Ovary (tissue), 9 donors: Measurements from ENCODE around the gene INPP5B. TPM values are rescaled to one million over a fixed set of nuclear protein-coding genes. Genes with fewer than 3 reads are reported as not detected.
A peak's percentile ranks its signal among the peaks of the same experiment; 100 is the strongest.
"Not testable (repeated sequence)": the region's sequence is repeated elsewhere in the genome, so short reads cannot be mapped to it uniquely, and the experiment has no call there.

ENCODE experiments used
- DNase-seq, 5 donors: peaks; one replicate each; pipeline ENCODE4 v3.0.0-alpha.2; 2019 to 2020
- H3K27ac ChIP-seq, 2 donors: fragments of 200-600 bp; one replicate each; pipeline versions ENCODE4 v1.5.1 to v1.8.0; 2019 to 2022
- H3K27me3 ChIP-seq: fragments of 200-600 bp; one replicate; pipeline ENCODE4 v1.8.0; 2022
- H3K36me3 ChIP-seq: fragments of 200-600 bp; sonication (generic); one replicate; pipeline ENCODE4 v1.5.1; 2019
- H3K4me1 ChIP-seq: one replicate; pipeline ENCODE4 v1.8.1; 2013; ENCODE audit warnings: mild to moderate bottlenecking, moderate library complexity; ENCODE audit not compliant: insufficient read depth
- H3K4me3 ChIP-seq: fragments of 200-600 bp; sonication (generic); one replicate; pipeline ENCODE4 v1.5.1; 2017
- H3K9me3 ChIP-seq, 2 donors: fragments of 200-600 bp in 1 of 2; sonication (generic) in 1 of 2; one replicate each; pipeline versions ENCODE4 v1.5.1 to v1.8.1; 2013 to 2019; ENCODE audit warnings: mild to moderate bottlenecking in 1 of 2, moderate library complexity in 1 of 2
- EP300 ChIP-seq: sonication (generic); formaldehyde crosslinking; IDR thresholded peaks from one replicate; pipeline ENCODE4 v1.6.1; 2017; ENCODE audit warnings: antibody characterized with exemption
- POLR2A ChIP-seq: fragments of 450-650 bp; IDR thresholded peaks from one replicate; pipeline ENCODE4 v1.6.1; 2017; ENCODE audit warnings: antibody characterized with exemption, mild to moderate bottlenecking, moderate library complexity
- WGBS, 3 donors: extraction: QIAGEN DNeasy Blood & Tissue Kit in 1 of 3; methylation state at CpG; one replicate each; pipeline versions ENCODE4 v1.1.5 to v1.1.7; 2013 to 2017; 5-methylcytosine and 5-hydroxymethylcytosine counted together
- intact Hi-C, 4 donors: fragments of 100-400 bp; cut with DNase I; formaldehyde crosslinking; loops; one replicate each; pipeline versions ENCODE4 v1.11.0 to v1.15.1; 2022 to 2023
- polyA plus RNA-seq, 2 donors: library from polyadenylated mRNA; stranded (reverse); fragments of 200-250 nt in 1 of 2; fragments of 350-450 nt in 1 of 2; fragmentation: Illumina TruSeq in 1 of 2; extraction: RNeasy Lipid Tissue Mini Kit (QIAGEN cat#74804) in 1 of 2; gene quantifications; one replicate each; pipeline ENCODE4 v1.2.3, GENCODE V29; 2013 to 2014
- total RNA-seq, 7 donors: library from RNA; depleted of rRNA in 2 of 7; stranded (reverse); fragments of >200 nt in 2 of 7; fragmentation: NEBNext Ultra II Directional in 3 of 7; extraction: Animal tissue kit (Norgen Biotek cat#: 25700) in 3 of 7; gene quantifications; one replicate each; pipeline versions ENCODE4 v1.1.0 to v1.2.4, GENCODE V29; 2016 to 2023
- TF ChIP-seq, protein P1 (sequence below), 3 donors: fragments of 450-650 bp in 2 of 3; fragments of 200-600 bp in 1 of 3; IDR thresholded peaks; one replicate each; pipeline versions ENCODE4 v1.5.1 to v1.8.0; 2016 to 2022; ENCODE audit warnings: antibody characterized with exemption in 3 of 3, mild to moderate bottlenecking in 1 of 3
- donor health status: DM: no; HTN: no; CAD: no; lungs with moderate emphysema.
- donor health status: DM: no; HTN: no; CAD: no.
- donor health status: Bipolar disorder and iron deficiency.
- donor health status: DM: yes; HTN: yes; CAD: no.
- donor health status: DM: no; HTN: no; CAD: no.
- donor health status: DM: yes; HTN: yes; CAD: no.

INPP5B gene
- total and polyA plus RNA-seq, 9 donors: 23.2 to 68.5 (median 33.5) TPM

DNA sequence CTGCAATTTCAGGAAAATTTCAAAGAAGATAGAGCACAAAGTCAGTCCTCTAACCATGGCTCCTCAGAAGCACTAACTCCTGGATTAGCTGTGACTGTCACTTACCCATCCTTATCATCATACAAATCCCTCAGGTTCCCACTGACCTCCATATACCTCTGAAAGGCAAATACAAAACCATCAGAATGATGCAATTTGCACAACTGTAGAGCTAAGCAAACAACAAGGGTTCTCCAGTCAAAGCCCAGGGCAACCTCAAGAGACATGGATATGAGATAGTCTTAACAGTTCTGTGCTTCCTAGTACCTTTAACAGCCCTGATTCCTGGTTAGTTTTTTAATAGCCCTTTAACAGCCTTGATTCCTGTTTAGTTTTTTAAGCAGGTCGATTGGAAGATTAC, 40.8 kb upstream of the INPP5B start:
- Histone ChIP-seq H3K4me1 (peaks cover 3% of the 10 kb centered on the region), H3K36me3 (no peaks in the 10 kb centered on the region), H3K27me3 (no peaks in the 10 kb centered on the region), H3K4me3 (no peak overlapping the region), H3K27ac (no peak overlapping the region), H3K9me3 (no peaks in the 10 kb centered on the region)
- no peak for DNase-seq
- intact Hi-C loops: loop anchor here in 1 of 4 donors (5.0 kb wide), 1 partner anchor 40 kb away; no protein-coding TSS in a partner anchor
- TF ChIP-seq EP300 (no peak), POLR2A (no peak)
- TF ChIP-seq, protein P1, sequence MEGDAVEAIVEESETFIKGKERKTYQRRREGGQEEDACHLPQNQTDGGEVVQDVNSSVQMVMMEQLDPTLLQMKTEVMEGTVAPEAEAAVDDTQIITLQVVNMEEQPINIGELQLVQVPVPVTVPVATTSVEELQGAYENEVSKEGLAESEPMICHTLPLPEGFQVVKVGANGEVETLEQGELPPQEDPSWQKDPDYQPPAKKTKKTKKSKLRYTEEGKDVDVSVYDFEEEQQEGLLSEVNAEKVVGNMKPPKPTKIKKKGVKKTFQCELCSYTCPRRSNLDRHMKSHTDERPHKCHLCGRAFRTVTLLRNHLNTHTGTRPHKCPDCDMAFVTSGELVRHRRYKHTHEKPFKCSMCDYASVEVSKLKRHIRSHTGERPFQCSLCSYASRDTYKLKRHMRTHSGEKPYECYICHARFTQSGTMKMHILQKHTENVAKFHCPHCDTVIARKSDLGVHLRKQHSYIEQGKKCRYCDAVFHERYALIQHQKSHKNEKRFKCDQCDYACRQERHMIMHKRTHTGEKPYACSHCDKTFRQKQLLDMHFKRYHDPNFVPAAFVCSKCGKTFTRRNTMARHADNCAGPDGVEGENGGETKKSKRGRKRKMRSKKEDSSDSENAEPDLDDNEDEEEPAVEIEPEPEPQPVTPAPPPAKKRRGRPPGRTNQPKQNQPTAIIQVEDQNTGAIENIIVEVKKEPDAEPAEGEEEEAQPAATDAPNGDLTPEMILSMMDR (IDR thresholded peaks at IDR 0.05): no peak
- 43 to 54% (median 53%) methylated on average over 1 of the region's 1 CpG for WGBS, 3 donors

DNA sequence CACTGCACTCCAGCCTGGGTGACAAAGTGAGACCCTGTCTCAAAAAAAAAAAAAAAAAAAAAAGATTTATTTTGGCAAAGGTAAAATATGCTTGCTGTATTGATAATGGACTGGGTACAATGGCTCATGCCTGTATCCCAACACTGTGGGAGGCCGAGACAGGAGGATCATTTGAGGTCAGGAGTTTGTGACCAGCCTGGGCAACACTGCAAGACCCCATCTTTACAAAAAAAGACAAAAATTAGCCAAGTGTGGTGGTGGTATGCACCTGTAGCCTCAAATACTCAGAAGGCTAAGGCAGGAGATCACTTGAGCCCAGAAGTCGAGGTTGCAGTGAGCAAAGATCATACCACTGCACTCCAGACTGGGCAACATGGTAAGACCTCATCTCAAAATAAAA, 36.7 kb upstream of the INPP5B start:
- H3K36me3 ChIP-seq: no peaks in the 10 kb centered on the region
- WGBS, 3 donors: 90 to 94% (median 93%) methylated on average over 2 of the region's 2 CpGs
- no peaks in the 10 kb centered on the region for H3K4me1 ChIP-seq
- DNase-seq: no peak
- H3K9me3 ChIP-seq: no peaks in the 10 kb centered on the region
- no peaks in the 10 kb centered on the region for H3K27me3 ChIP-seq
- no peak overlapping the region for H3K4me3 ChIP-seq
- intact Hi-C loops: no loop called here
- H3K27ac ChIP-seq: no peak overlapping the region
- TF ChIP-seq, protein P1 (IDR thresholded peaks at IDR 0.05): no peak
- TF ChIP-seq POLR2A: no peak
- no peak for TF ChIP-seq EP300

DNA sequence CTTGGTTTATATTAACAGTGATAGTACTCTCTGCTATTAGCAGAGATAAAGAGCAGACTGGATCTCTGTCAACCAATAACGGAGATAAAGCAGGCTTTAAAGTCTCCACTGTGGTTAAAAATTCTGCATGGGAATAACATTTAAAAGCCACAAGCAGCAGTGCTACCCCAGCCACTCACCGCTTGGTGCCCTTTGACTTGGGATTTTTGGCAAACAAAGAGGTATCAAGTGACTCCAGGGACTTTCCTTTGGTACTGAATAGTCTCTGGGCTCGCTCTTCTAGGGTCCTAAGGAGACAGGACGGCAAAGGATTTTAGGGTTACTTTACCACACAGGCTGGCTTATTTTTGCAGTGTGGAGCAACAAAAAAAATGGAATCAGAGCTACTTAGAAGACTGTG, 31.7 kb upstream of the INPP5B start:
- intact Hi-C loops: loop anchor here in 1 of 4 donors (10.0 kb wide), 1 partner anchor 94 kb away; no protein-coding TSS in a partner anchor
- no peaks in the 10 kb centered on the region for H3K4me1 ChIP-seq
- TF ChIP-seq, protein P1 (IDR thresholded peaks at IDR 0.05): no peak
- TF ChIP-seq EP300 (no peak), POLR2A (no peak)
- no peak for DNase-seq
- H3K9me3 ChIP-seq: no peaks in the 10 kb centered on the region
- H3K27me3 ChIP-seq: no peaks in the 10 kb centered on the region
- H3K4me3 ChIP-seq: no peak overlapping the region
- H3K27ac ChIP-seq: no peak overlapping the region
- H3K36me3 ChIP-seq: peaks cover 2% of the 10 kb centered on the region
- 86 to 94% (median 86%) methylated on average over 4 of the region's 4 CpGs for WGBS, 3 donors

DNA sequence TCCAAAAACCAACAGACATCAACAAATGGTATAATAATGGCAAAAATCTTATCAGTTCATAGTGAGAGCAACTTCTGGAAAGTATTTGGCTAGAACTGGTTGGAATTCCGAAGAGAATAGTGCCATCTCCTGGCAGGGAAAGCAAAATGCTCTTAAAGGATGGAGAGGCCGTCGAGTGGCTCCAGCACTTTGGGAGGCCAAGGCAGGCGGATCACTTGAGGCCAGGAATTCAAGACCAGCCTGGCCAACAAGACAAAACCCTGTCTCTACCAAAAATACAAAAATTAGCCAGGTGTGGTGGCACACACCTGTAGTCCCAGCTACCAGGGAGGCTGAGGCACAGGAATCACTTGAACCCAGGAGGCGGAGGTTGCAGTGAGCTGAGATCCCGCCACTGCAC, 28.2 kb upstream of the INPP5B start:
- 50 to 58% (median 54%) methylated on average over 6 of the region's 6 CpGs for WGBS, 3 donors
- DNase-seq: not testable (repeated sequence)
- intact Hi-C loops: loop anchor here in 1 of 4 donors (10.0 kb wide), 1 partner anchor 90 kb away; no protein-coding TSS in a partner anchor

More for the DNA sequence above, 28.2 kb upstream of the INPP5B start:
- H3K4me1 ChIP-seq, H3K36me3 ChIP-seq, H3K27ac ChIP-seq, H3K9me3 ChIP-seq, H3K4me3 ChIP-seq, H3K27me3 ChIP-seq: not testable (repeated sequence)
- TF ChIP-seq, protein P1 (IDR thresholded peaks at IDR 0.05): peak in 2 of 3 donors; percentile 20 to 22
